ENCODE results near the gene EFL1. TPM values are rescaled to one million over a fixed set of nuclear protein-coding genes. Genes with fewer than 3 reads are reported as not detected.

Gene EFL1
- total RNA-seq, 2 donors from 2014 or later, result 27.4 to 38.9 TPM

DNA sequence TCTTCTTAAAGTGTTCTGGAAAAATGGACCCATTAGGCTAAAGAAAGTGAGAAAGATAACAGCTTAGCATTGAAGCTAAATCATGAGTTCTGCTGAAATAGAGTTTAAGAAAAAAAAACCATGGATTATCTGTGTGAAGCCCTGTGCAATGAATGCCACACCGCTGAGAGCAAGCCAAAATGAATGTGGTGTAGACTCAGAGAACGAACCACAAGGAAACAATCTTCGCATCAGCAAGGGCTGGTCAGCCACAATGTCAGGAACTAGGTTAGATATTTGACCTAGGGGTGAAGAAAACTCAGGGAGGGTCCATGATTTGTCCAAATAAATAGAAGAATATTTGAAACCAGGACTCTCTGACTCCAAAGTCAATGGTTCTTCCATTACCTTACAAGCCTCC lies 125.3 kb downstream of the EFL1 start:
- TF ChIP-seq, protein P1, sequence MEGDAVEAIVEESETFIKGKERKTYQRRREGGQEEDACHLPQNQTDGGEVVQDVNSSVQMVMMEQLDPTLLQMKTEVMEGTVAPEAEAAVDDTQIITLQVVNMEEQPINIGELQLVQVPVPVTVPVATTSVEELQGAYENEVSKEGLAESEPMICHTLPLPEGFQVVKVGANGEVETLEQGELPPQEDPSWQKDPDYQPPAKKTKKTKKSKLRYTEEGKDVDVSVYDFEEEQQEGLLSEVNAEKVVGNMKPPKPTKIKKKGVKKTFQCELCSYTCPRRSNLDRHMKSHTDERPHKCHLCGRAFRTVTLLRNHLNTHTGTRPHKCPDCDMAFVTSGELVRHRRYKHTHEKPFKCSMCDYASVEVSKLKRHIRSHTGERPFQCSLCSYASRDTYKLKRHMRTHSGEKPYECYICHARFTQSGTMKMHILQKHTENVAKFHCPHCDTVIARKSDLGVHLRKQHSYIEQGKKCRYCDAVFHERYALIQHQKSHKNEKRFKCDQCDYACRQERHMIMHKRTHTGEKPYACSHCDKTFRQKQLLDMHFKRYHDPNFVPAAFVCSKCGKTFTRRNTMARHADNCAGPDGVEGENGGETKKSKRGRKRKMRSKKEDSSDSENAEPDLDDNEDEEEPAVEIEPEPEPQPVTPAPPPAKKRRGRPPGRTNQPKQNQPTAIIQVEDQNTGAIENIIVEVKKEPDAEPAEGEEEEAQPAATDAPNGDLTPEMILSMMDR (IDR thresholded peaks at IDR 0.05), result no peak
- Histone ChIP-seq H3K9me3 (no peaks in the 10 kb centered on the region), H3K27me3 (no peaks in the 10 kb centered on the region), H3K4me1 (no peaks in the 10 kb centered on the region), H3K9ac (ENCODE audit: low read depth in 2 of 2, low read length in 2 of 2) (no peak overlapping the region), H3K36me3 (no peaks in the 10 kb centered on the region), H3K4me3 (no peak overlapping the region), H3K27ac (no peak overlapping the region)
- no peak for DNase-seq
- intact Hi-C loops (cut with DNase I), result no loop called here

DNA sequence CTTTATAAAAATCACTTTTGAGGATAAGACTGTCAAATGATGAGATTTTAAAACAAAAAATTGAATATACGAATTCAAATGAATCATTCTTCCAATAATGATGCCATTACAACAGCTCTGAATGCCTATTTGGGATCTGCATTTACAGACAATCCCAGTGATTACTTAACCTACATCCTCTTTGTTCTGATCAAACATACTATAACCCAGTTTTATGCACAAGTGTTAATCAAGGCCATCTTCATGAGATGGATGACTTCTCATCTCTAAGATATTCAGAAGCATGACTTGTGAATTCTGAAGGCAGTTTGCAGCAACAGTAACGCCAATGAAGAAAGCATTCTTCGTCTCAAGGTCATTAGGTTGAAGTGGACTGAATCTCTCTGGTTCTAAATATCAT lies 126.4 kb downstream of the EFL1 start:
- Histone ChIP-seq H3K36me3 (no peaks in the 10 kb centered on the region), H3K4me3 (no peak overlapping the region), H3K9me3 (no peaks in the 10 kb centered on the region), H3K27me3 (no peaks in the 10 kb centered on the region), H3K9ac (ENCODE audit: low read depth in 2 of 2, low read length in 2 of 2) (no peak overlapping the region), H3K4me1 (no peaks in the 10 kb centered on the region), H3K27ac (no peak overlapping the region)
- intact Hi-C loops (cut with DNase I), result no loop called here
- TF ChIP-seq, protein P1 (IDR thresholded peaks at IDR 0.05), result no peak
- no peak for DNase-seq

DNA sequence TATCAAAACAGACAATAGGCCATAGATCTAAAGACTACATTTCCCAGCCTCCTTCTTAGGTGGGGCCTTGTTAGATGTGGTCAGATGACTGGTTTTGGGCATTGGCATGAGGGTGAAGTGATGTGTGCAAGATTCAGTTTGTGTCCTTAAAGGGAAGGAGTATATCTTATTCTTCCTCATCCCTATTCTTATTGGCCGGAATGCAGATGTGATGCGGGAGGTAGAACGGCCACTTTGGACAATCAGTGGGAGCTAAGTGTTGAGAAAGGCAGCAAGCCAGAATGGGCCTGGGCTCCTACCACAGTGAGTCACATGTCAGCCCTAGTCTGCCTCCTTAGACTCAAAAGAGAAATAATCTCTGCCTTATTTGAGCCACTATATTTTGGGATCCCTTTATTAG lies 126.9 kb downstream of the EFL1 start:
- no peak overlapping the region for H3K27ac ChIP-seq
- H3K9ac ChIP-seq (ENCODE audit: low read depth in 2 of 2, low read length in 2 of 2), result no peak overlapping the region
- TF ChIP-seq, protein P1 (IDR thresholded peaks at IDR 0.05), result no peak
- intact Hi-C loops (cut with DNase I), result no loop called here
- no peaks in the 10 kb centered on the region for H3K9me3 ChIP-seq
- no peaks in the 10 kb centered on the region for H3K4me1 ChIP-seq
- no peak for DNase-seq
- no peaks in the 10 kb centered on the region for H3K27me3 ChIP-seq
- no peaks in the 10 kb centered on the region for H3K36me3 ChIP-seq
- no peak overlapping the region for H3K4me3 ChIP-seq

DNA sequence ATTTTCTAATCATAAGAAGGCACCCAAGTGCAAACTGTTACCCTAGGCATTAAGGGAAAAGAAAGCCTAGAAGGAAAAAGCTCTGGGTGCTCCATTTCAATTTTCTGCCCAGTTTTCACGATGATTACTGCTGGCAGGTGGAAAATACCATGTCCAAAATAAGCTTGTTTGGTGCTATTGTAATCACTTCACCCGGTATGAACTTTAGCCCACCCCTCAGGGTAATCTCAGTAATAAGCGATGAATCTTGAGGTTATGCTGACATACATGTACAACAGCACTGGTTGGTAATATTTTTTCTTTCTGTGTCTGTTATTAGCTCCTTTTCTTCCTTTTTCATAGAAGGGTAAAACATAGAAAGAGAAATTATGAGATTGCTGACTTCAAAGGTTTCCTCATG lies 128.1 kb downstream of the EFL1 start:
- no peak for DNase-seq
- TF ChIP-seq, protein P1 (IDR thresholded peaks at IDR 0.05), result no peak

DNA sequence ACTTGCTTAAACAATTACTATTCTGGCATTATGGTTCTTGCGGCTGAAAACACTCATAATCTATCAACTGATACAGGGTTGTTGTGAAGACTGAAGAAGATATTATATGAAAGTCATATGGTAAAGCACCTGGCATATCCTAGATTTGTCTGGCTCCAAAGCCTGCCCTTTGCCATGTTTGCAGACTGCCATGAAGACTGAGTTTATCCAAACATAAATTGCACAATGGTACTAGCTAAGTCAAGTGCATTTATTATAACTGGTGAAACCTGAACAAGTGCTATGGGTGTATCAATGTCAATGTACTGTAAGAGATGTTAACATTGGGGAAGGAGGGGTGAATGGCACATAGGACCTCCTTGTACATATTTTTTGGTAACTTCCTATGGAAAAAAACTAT lies 129.3 kb downstream of the EFL1 start:
- no peak overlapping the region for H3K9ac ChIP-seq (ENCODE audit: low read depth in 2 of 2, low read length in 2 of 2)
- H3K9me3 ChIP-seq, result no peaks in the 10 kb centered on the region
- H3K4me3 ChIP-seq, result no peak overlapping the region
- DNase-seq, result no peak
- H3K27ac ChIP-seq, result no peak overlapping the region
- no peaks in the 10 kb centered on the region for H3K4me1 ChIP-seq
- no peaks in the 10 kb centered on the region for H3K27me3 ChIP-seq
- intact Hi-C loops (cut with DNase I), result no loop called here
- H3K36me3 ChIP-seq, result no peaks in the 10 kb centered on the region
- TF ChIP-seq, protein P1 (IDR thresholded peaks at IDR 0.05), result no peak

More for the DNA sequence above, 128.1 kb downstream of the EFL1 start:
- no peaks in the 10 kb centered on the region for H3K27me3 ChIP-seq
- no peak overlapping the region for H3K4me3 ChIP-seq
- no peak overlapping the region for H3K9ac ChIP-seq (ENCODE audit: low read depth in 2 of 2, low read length in 2 of 2)
- no peak overlapping the region for H3K27ac ChIP-seq
- no peaks in the 10 kb centered on the region for H3K4me1 ChIP-seq
- intact Hi-C loops (cut with DNase I), result no loop called here
- H3K9me3 ChIP-seq, result no peaks in the 10 kb centered on the region
- no peaks in the 10 kb centered on the region for H3K36me3 ChIP-seq

DNA sequence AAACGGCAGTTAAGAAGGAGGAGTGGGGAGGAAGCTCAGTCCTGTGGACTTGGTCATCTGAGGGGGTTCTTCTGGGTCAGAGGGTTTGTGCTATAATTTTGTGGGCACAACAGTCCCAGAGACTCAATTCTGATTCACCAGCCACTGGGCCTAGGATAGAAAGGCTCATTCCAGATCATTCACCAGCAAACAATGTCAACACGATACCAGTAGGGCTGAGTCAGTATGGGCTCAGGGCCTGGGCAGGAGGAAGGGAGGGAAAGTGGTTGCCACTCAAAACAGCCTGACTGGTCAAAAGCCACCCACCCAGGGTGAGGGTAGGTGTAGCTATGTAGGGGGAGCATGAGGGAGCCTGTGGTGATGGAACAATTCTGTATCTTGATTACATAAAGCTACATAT lies 129.8 kb downstream of the EFL1 start:
- Histone ChIP-seq H3K27ac (no peak overlapping the region), H3K9ac (ENCODE audit: low read depth in 2 of 2, low read length in 2 of 2) (no peak overlapping the region), H3K36me3 (no peaks in the 10 kb centered on the region), H3K4me3 (no peak overlapping the region), H3K9me3 (no peaks in the 10 kb centered on the region), H3K27me3 (no peaks in the 10 kb centered on the region), H3K4me1 (no peaks in the 10 kb centered on the region)
- TF ChIP-seq, protein P1 (IDR thresholded peaks at IDR 0.05), result no peak
- no peak for DNase-seq
- intact Hi-C loops (cut with DNase I), result no loop called here

All from colonic mucosa (tissue), 4 donors.